IMR-90 (cell line): ENCODE measurements around the gene MMP25. TPM values are rescaled to one million over a fixed set of nuclear protein-coding genes. Genes with fewer than 3 reads are reported as not detected.

Experiments
- ATAC-seq: fragments of 200-7000 bp; cut with Tn5 transposase; 2 replicates; pipeline ENCODE4 v1.9.1; 2020; ENCODE audit warnings: low read depth, mild to moderate bottlenecking, moderate library complexity
- BruUV-seq: library from RNA; stranded (reverse); fragments of 400-500 nt; replicated peaks from 2 replicates; lab custom pipeline; 2021; lab: Mats Ljungman, UMichigan
- CTCF ChIA-PET: fragments of 300-600 bp; formaldehyde crosslinking; extraction: SDS; loops from one replicate; lab custom pipeline; 2021; ENCODE audit warnings: antibody characterized with exemption; lab: Yijun Ruan, JAX
- POLR2A ChIA-PET: fragments of 300-600 bp; sonication (Branson Sonifier 250); formaldehyde crosslinking; loops from one replicate; lab custom pipeline; 2022; ENCODE audit warnings: antibody characterized with exemption; ENCODE audit not compliant: unreplicated experiment; lab: Charles Lee
- DNase-seq: peaks from one replicate; pipeline ENCODE4 v3.0.0; 2013
- H2AFZ ChIP-seq: replicated peaks from 2 replicates; pipeline ENCODE3; 2013; ENCODE audit warnings: low read length, mild to moderate bottlenecking; ENCODE audit not compliant: poor library complexity
- H2AK5ac ChIP-seq: 2 replicates; pipeline ENCODE4 v1.6.1; 2013; ENCODE audit warnings: low read depth, low read length, inconsistent platforms
- H2AK9ac ChIP-seq: replicated peaks from 2 replicates; pipeline ENCODE3; 2013; ENCODE audit warnings: mild to moderate bottlenecking, low read depth, low read length, moderate library complexity; ENCODE audit not compliant: poor library complexity
- H2BK120ac ChIP-seq: 2 replicates; pipeline ENCODE4 v1.6.1; 2013; ENCODE audit warnings: low read depth, low read length, inconsistent platforms
- H2BK15ac ChIP-seq: 3 replicates; pipeline ENCODE4 v1.6.1; 2013; ENCODE audit warnings: low read depth, low read length, inconsistent platforms
- H2BK20ac ChIP-seq: 2 replicates; pipeline ENCODE4 v1.6.1; 2013; ENCODE audit warnings: low read depth, mild to moderate bottlenecking, inconsistent platforms, low read length, moderate library complexity
- H2BK5ac ChIP-seq: 2 replicates; pipeline ENCODE4 v1.6.1; 2013; ENCODE audit warnings: mild to moderate bottlenecking, low read depth, low read length, inconsistent platforms; ENCODE audit not compliant: poor library complexity, severe bottlenecking
- H3K14ac ChIP-seq: replicated peaks from 2 replicates; pipeline ENCODE4 v1.6.1; 2013; ENCODE audit warnings: low read depth, low read length, inconsistent platforms
- H3K18ac ChIP-seq: 2 replicates; pipeline ENCODE4 v1.6.1; 2013; ENCODE audit warnings: low read depth, low read length, control low read depth
- H3K23ac ChIP-seq: 2 replicates; pipeline ENCODE4 v1.6.1; 2013; ENCODE audit warnings: low read depth, low read length, inconsistent platforms
- H3K27ac ChIP-seq: 2 replicates; pipeline ENCODE4 v1.5.1; 2013; ENCODE audit warnings: mild to moderate bottlenecking, control low read depth, low read length; ENCODE audit not compliant: insufficient read depth
- H3K27me3 ChIP-seq: 2 replicates; pipeline ENCODE4 v1.6.1; 2013; ENCODE audit warnings: low read length; ENCODE audit not compliant: control insufficient read depth, insufficient read depth
- H3K36me3 ChIP-seq: 2 replicates; pipeline ENCODE4 v1.6.1; 2013; ENCODE audit warnings: low read length, mixed read lengths; ENCODE audit not compliant: control insufficient read depth, insufficient read depth
- H3K4ac ChIP-seq: 2 replicates; pipeline ENCODE4 v1.6.1; 2013; ENCODE audit warnings: low read depth, low read length, inconsistent platforms
- H3K4me1 ChIP-seq: 2 replicates; pipeline ENCODE4 v1.6.1; 2013; ENCODE audit warnings: low read length, mixed read lengths; ENCODE audit not compliant: control insufficient read depth, insufficient read depth
- H3K4me2 ChIP-seq: 2 replicates; pipeline ENCODE4 v1.6.1; 2013; ENCODE audit warnings: low read depth, mild to moderate bottlenecking, control low read depth, low read length, moderate library complexity
- H3K4me3 ChIP-seq: 2 replicates; pipeline ENCODE4 v1.5.1; 2013; ENCODE audit warnings: low read depth, mild to moderate bottlenecking, control low read depth, low read length, moderate library complexity; ENCODE audit not compliant: insufficient read depth
- H3K56ac ChIP-seq: 2 replicates; pipeline ENCODE4 v1.6.1; 2013; ENCODE audit warnings: low read length, inconsistent platforms; ENCODE audit not compliant: insufficient read depth; ENCODE audit errors: extremely low read depth
- H3K79me1 ChIP-seq, 2 experiments: 2 replicates each; pipeline ENCODE4 v1.6.1; 2013; ENCODE audit warnings: low read length in 2 of 2, inconsistent platforms in 1 of 2, low read depth in 1 of 2
- H3K9ac ChIP-seq: 2 replicates; pipeline ENCODE4 v1.6.1; 2013; ENCODE audit warnings: low read depth, low read length, control low read depth
- H3K9me1 ChIP-seq: 2 replicates; pipeline ENCODE4 v1.6.1; 2013; ENCODE audit warnings: low read length, inconsistent platforms; ENCODE audit not compliant: insufficient read depth
- H3K9me3 ChIP-seq: 2 replicates; pipeline ENCODE4 v1.6.1; 2013; ENCODE audit warnings: low read length; ENCODE audit not compliant: control insufficient read depth, insufficient read depth
- H4K20me1 ChIP-seq: 2 replicates; pipeline ENCODE4 v1.6.1; 2013; ENCODE audit warnings: low read length, inconsistent platforms; ENCODE audit not compliant: insufficient read depth
- H4K5ac ChIP-seq: 2 replicates; pipeline ENCODE4 v1.6.1; 2013; ENCODE audit warnings: mild to moderate bottlenecking, low read depth, low read length, control low read depth
- H4K8ac ChIP-seq, 2 experiments: 2 replicates each; pipeline ENCODE4 v1.6.1; 2013; ENCODE audit warnings: low read depth in 2 of 2, low read length in 2 of 2, control low read depth in 1 of 2, inconsistent platforms in 1 of 2
- H4K91ac ChIP-seq: 2 replicates; pipeline ENCODE4 v1.6.1; 2013; ENCODE audit warnings: low read depth, low read length, inconsistent platforms; ENCODE audit not compliant: insufficient read depth
- BHLHE40 ChIP-seq: fragments of 150-350 bp; IDR thresholded peaks from 2 replicates; pipeline ENCODE4 v1.6.1; 2016; ENCODE audit warnings: mild to moderate bottlenecking, low read depth, low read length
- CEBPB ChIP-seq: IDR thresholded peaks from 2 replicates; pipeline ENCODE4 v1.6.1; 2012; ENCODE audit warnings: low read depth, low read length, improper control_type of control experiment
- CHD1 ChIP-seq: IDR thresholded peaks from 2 replicates; pipeline ENCODE4 v1.6.1; 2012; ENCODE audit warnings: low read depth, low read length, improper control_type of control experiment
- FOS ChIP-seq: fragments of 150-350 bp; IDR thresholded peaks from 2 replicates; pipeline ENCODE4 v1.6.1; 2016; ENCODE audit warnings: low read depth, low read length
- MAFK ChIP-seq: IDR thresholded peaks from 2 replicates; pipeline ENCODE4 v1.6.1; 2012; ENCODE audit warnings: low read depth, low read length, improper control_type of control experiment
- RAD21 ChIP-seq: IDR thresholded peaks from 2 replicates; pipeline ENCODE4 v1.6.1; 2012; ENCODE audit warnings: low read length, improper control_type of control experiment
- SMC3 ChIP-seq: fragments of 150-350 bp; IDR thresholded peaks from 2 replicates; pipeline ENCODE4 v1.6.1; 2016; ENCODE audit warnings: low read depth, mild to moderate bottlenecking, antibody characterized with exemption, low read length, moderate library complexity
- WGBS, 2 experiments: methylation state at CpG; one replicate each; pipeline versions ENCODE4 v1.1.5 to v1.1.7; 2013; ENCODE audit warnings: missing lambda C conversion rate in 2 of 2; ENCODE audit not compliant: insufficient read length in 1 of 2; ENCODE audit errors: extremely low coverage in 2 of 2; 5-methylcytosine and 5-hydroxymethylcytosine counted together
- dilution Hi-C: fragments of 300-500 bp; cut with HindIII; formaldehyde crosslinking; loops from one replicate; pipeline ENCODE4 v1.14.3; 2018; ENCODE audit warnings: low sequenced_read_pairs; ENCODE audit not compliant: unreplicated experiment
- in situ Hi-C: fragments of 300-500 bp; cut with MboI; formaldehyde crosslinking; loops from 3 replicates; pipeline ENCODE4 v1.14.3; 2019; ENCODE audit warnings: low sequenced_read_pairs, inconsistent platforms, mixed read lengths
- intact Hi-C: fragments of 100-400 bp; cut with micrococcal nuclease; formaldehyde crosslinking; loops from 2 replicates; pipeline ENCODE4 v1.10.0; 2022
- polyA plus RNA-seq, 3 experiments: library from polyadenylated mRNA; depleted of rRNA; stranded (reverse); fragments of >200 nt; gene quantifications; 2 replicates each; pipeline ENCODE4 v1.2.3, GENCODE V29; 2012; ENCODE audit warnings: low replicate concordance in 1 of 3
- total RNA-seq: library from RNA; depleted of rRNA; stranded (reverse); fragments of >200 nt; gene quantifications from 2 replicates; pipeline ENCODE4 v1.2.3, GENCODE V29; 2012
- TF ChIP-seq, protein P1 (sequence below): fragments of 150-350 bp; IDR thresholded peaks from 2 replicates; pipeline ENCODE4 v1.6.1; 2017; ENCODE audit warnings: mild to moderate bottlenecking, antibody characterized with exemption, low read length, low read depth
- TF ChIP-seq, protein P2 (sequence below): conservative IDR thresholded peaks from 2 replicates; pipeline ENCODE4 v1.5.1; 2012; ENCODE audit warnings: mild to moderate bottlenecking, low read depth, low read length, improper control_type of control experiment
- TF ChIP-seq, protein P3 (sequence below): fragments of 150-350 bp; IDR thresholded peaks from 2 replicates; pipeline ENCODE4 v1.6.1; 2016; ENCODE audit warnings: low read depth, mild to moderate bottlenecking, low read length, moderate library complexity, borderline replicate concordance

MMP25 gene
- total and polyA plus RNA-seq, 2 of the 4 experiments (the other 2 are of a cell fraction) = 0.07 TPM; not detected in 1

DNA sequence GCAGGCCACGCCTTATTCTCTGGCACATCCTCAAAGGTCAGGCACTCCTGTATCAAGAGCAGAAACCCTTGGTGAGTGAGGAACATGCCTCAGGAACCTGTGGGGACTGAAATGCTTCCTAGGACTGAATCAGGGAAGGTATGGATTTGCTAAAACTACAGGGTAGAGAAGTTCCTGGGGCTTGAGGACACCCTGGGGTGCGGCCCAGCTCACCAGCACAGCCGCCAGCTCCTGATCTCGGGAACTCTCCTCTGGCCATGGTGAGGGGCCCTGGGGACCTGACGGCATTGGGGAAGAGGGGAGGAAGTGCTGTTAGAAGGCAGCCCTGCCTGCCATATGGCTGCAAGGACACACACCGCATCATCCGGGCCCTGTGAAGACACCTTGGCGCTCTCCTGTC is 45.2 kb downstream of the MMP25 start:
- WGBS, 2 experiments = 80% methylated on average over 3 of the region's 8 CpGs; no CpG with 5 or more reads in 1 of the 2 experiments

More for the DNA sequence above, 45.2 kb downstream of the MMP25 start:
- Histone ChIP-seq H2BK120ac (no peak overlapping the region), H2AK9ac (peak overlapping the region; percentile 61), H2AFZ (no peak overlapping the region), H4K8ac (no peak overlapping the region), H2BK5ac (no peak overlapping the region), H4K20me1 (no peaks in the 10 kb centered on the region), H3K23ac (no peak overlapping the region), H3K79me1 (no peaks in the 10 kb centered on the region), H3K4ac (no peak overlapping the region), H3K56ac (no peak overlapping the region), H3K36me3 (no peaks in the 10 kb centered on the region), H3K4me2 (no peak overlapping the region), H4K91ac (no peak overlapping the region), H3K27me3 (peaks cover 27% of the 10 kb centered on the region), H3K9ac (no peak overlapping the region), H3K18ac (no peak overlapping the region), H2AK5ac (no peak overlapping the region), H3K27ac (no peak overlapping the region), H3K14ac (no peak overlapping the region), H3K9me3 (no peaks in the 10 kb centered on the region), H3K9me1 (no peaks in the 10 kb centered on the region), H4K5ac (no peak overlapping the region), H3K4me1 (no peaks in the 10 kb centered on the region), H2BK15ac (no peak overlapping the region), H2BK20ac (no peak overlapping the region), H3K4me3 (no peak overlapping the region)
- ChIA-PET POLR2A (no interaction called here), CTCF (no interaction called here)
- intact Hi-C loops = no loop called here
- DNase-seq = no peak
- BruUV-seq = no TSS peak
- in situ Hi-C loops = no loop called here
- TF ChIP-seq BHLHE40 = no peak
- no peak for TF ChIP-seq SMC3
- no peak for TF ChIP-seq FOS
- TF ChIP-seq MAFK = no peak
- TF ChIP-seq, protein P1, sequence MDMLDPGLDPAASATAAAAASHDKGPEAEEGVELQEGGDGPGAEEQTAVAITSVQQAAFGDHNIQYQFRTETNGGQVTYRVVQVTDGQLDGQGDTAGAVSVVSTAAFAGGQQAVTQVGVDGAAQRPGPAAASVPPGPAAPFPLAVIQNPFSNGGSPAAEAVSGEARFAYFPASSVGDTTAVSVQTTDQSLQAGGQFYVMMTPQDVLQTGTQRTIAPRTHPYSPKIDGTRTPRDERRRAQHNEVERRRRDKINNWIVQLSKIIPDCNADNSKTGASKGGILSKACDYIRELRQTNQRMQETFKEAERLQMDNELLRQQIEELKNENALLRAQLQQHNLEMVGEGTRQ = no peak
- no peak for TF ChIP-seq CEBPB
- TF ChIP-seq, protein P2, sequence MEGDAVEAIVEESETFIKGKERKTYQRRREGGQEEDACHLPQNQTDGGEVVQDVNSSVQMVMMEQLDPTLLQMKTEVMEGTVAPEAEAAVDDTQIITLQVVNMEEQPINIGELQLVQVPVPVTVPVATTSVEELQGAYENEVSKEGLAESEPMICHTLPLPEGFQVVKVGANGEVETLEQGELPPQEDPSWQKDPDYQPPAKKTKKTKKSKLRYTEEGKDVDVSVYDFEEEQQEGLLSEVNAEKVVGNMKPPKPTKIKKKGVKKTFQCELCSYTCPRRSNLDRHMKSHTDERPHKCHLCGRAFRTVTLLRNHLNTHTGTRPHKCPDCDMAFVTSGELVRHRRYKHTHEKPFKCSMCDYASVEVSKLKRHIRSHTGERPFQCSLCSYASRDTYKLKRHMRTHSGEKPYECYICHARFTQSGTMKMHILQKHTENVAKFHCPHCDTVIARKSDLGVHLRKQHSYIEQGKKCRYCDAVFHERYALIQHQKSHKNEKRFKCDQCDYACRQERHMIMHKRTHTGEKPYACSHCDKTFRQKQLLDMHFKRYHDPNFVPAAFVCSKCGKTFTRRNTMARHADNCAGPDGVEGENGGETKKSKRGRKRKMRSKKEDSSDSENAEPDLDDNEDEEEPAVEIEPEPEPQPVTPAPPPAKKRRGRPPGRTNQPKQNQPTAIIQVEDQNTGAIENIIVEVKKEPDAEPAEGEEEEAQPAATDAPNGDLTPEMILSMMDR = no peak
- TF ChIP-seq, protein P3, sequence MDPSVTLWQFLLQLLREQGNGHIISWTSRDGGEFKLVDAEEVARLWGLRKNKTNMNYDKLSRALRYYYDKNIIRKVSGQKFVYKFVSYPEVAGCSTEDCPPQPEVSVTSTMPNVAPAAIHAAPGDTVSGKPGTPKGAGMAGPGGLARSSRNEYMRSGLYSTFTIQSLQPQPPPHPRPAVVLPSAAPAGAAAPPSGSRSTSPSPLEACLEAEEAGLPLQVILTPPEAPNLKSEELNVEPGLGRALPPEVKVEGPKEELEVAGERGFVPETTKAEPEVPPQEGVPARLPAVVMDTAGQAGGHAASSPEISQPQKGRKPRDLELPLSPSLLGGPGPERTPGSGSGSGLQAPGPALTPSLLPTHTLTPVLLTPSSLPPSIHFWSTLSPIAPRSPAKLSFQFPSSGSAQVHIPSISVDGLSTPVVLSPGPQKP = no peak
- no peak for TF ChIP-seq CHD1
- TF ChIP-seq RAD21 = no peak
- dilution Hi-C loops = no loop called here
- no peak for ATAC-seq
